Osteoblast (primary cell): ENCODE data around the gene MLN. TPM values are rescaled to one million over a fixed set of nuclear protein-coding genes. Genes with fewer than 3 reads are reported as not detected.

ENCODE experiments used
- DNase-seq: peaks from one replicate; pipeline ENCODE4 v3.0.0; 2011; ENCODE audit warnings: low spot score, mixed read lengths; ENCODE audit not compliant: insufficient read length; ENCODE audit errors: missing footprints
- H2AFZ ChIP-seq: 2 replicates; pipeline ENCODE4 v1.6.0; 2011; ENCODE audit warnings: mild to moderate bottlenecking, low read length
- H3K27ac ChIP-seq: 2 replicates; pipeline ENCODE4 v1.5.1; 2011; ENCODE audit warnings: mild to moderate bottlenecking, low read depth, low read length, moderate library complexity
- H3K27me3 ChIP-seq: 2 replicates; pipeline ENCODE4 v1.6.0; 2012; ENCODE audit warnings: mild to moderate bottlenecking, control low read depth, inconsistent platforms, low read length, moderate library complexity; ENCODE audit not compliant: insufficient read depth
- H3K36me3 ChIP-seq: 2 replicates; pipeline ENCODE4 v1.5.1; 2011; ENCODE audit warnings: mild to moderate bottlenecking, low read length, control low read depth, moderate library complexity; ENCODE audit not compliant: insufficient read depth
- H3K4me1 ChIP-seq: 2 replicates; pipeline ENCODE4 v1.5.1; 2011; ENCODE audit warnings: mild to moderate bottlenecking, low read length, control low read depth, moderate library complexity; ENCODE audit not compliant: insufficient read depth
- H3K4me2 ChIP-seq: 2 replicates; pipeline ENCODE4 v1.6.0; 2011; ENCODE audit warnings: mild to moderate bottlenecking, low read length; ENCODE audit not compliant: insufficient read depth
- H3K4me3 ChIP-seq: fragments of 200-600 bp; sonication (generic); 3 replicates; pipeline ENCODE4 v1.5.1; 2012; ENCODE audit warnings: mild to moderate bottlenecking, low read length, inconsistent platforms; ENCODE audit not compliant: insufficient read depth
- H3K79me2 ChIP-seq: 2 replicates; pipeline ENCODE4 v1.6.0; 2012; ENCODE audit warnings: mild to moderate bottlenecking, low read length, control low read depth, inconsistent platforms; ENCODE audit not compliant: insufficient read depth
- H3K9me3 ChIP-seq: 2 replicates; pipeline ENCODE4 v1.5.1; 2011; ENCODE audit warnings: low read depth, low read length, control low read depth
- H4K20me1 ChIP-seq: 2 replicates; pipeline ENCODE4 v1.6.0; 2012; ENCODE audit warnings: mild to moderate bottlenecking, low read length, control low read depth; ENCODE audit not compliant: insufficient read depth
- total RNA-seq: library from RNA; depleted of rRNA; stranded (reverse); fragments of >200 nt; gene quantifications from 2 replicates; pipeline ENCODE4 v1.2.3, GENCODE V29; 2012
- TF ChIP-seq, protein P1 (sequence below): IDR thresholded peaks from 2 replicates; pipeline ENCODE4 v1.5.1; 2011; ENCODE audit warnings: mild to moderate bottlenecking, low read depth, low read length, moderate library complexity; ENCODE audit errors: extremely low read depth

The MLN gene, protein sequence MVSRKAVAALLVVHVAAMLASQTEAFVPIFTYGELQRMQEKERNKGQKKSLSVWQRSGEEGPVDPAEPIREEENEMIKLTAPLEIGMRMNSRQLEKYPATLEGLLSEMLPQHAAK
- not detected in 2 replicates for total RNA-seq

DNA sequence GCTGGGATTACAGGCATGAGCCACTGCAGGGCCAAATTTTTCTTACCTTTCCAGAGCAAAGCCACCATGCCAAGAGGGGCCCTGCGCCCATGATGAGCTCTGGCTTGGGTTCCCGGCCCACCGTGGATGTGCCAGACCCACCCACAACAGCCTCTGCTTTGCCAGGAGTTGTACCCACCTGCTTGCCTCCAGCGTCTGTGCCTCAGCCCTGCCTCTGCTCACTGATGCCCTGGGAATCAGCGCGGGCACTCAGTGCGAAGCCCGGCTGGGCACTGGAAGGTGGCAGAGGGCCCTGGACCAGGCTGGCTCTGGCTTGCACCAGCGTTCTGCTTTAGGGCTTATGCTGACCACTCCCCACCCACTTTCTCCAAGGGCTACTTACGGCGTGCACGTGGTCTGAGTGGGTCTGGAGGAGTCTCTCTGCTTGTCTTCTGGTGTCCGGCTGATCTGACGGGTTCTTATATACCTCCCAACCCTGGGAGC lies at the start of gene MLN:
MLN (minus strand) TSS at position 433 of the 483 bp plus-strand sequence. CDS start 2,840 bp downstream, outside the sequence.
- peak; percentile 3 for DNase-seq
- peaks cover 9% of the 10 kb centered on the region for H3K4me1 ChIP-seq
- no peak within 1 kb of the TSS for H3K4me2 ChIP-seq
- no peaks in the 10 kb centered on the region for H3K79me2 ChIP-seq
- no peaks in the 10 kb centered on the region for H3K36me3 ChIP-seq
- TF ChIP-seq, protein P1, sequence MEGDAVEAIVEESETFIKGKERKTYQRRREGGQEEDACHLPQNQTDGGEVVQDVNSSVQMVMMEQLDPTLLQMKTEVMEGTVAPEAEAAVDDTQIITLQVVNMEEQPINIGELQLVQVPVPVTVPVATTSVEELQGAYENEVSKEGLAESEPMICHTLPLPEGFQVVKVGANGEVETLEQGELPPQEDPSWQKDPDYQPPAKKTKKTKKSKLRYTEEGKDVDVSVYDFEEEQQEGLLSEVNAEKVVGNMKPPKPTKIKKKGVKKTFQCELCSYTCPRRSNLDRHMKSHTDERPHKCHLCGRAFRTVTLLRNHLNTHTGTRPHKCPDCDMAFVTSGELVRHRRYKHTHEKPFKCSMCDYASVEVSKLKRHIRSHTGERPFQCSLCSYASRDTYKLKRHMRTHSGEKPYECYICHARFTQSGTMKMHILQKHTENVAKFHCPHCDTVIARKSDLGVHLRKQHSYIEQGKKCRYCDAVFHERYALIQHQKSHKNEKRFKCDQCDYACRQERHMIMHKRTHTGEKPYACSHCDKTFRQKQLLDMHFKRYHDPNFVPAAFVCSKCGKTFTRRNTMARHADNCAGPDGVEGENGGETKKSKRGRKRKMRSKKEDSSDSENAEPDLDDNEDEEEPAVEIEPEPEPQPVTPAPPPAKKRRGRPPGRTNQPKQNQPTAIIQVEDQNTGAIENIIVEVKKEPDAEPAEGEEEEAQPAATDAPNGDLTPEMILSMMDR, result no peak
- H3K9me3 ChIP-seq, result no peaks in the 10 kb centered on the region
- peaks cover 29% of the 10 kb centered on the region for H3K27me3 ChIP-seq
- no peak within 1 kb of the TSS for H3K4me3 ChIP-seq
- H2AFZ ChIP-seq, result no peak within 1 kb of the TSS
- no peaks in the 10 kb centered on the region for H4K20me1 ChIP-seq
- no peak within 1 kb of the TSS for H3K27ac ChIP-seq

DNA sequence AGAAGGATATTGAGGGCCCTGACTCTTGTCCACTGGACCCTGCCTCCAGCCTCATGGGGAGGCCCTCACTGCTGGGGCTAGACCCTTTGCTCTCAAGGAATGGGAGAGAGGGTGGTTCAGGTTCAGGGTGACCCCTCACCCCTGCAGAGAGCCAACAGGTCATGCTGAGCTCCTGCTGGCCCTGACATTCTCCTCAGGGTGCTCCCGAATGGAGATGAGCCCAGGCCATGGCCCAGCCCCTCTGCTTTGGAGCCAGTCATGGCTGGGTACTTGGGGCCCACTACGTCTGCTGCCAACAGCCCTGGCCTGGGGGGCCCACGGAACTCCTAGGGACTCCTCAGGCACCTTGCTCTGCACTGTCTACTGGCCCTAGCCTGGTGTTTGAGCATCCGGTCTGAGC lies 49.2 kb upstream of the MLN start:
- Histone ChIP-seq H3K36me3 (no peaks in the 10 kb centered on the region), H2AFZ (no peak overlapping the region), H3K79me2 (no peaks in the 10 kb centered on the region), H4K20me1 (no peaks in the 10 kb centered on the region), H3K4me3 (no peak overlapping the region), H3K4me1 (peaks cover 13% of the 10 kb centered on the region), H3K4me2 (no peak overlapping the region), H3K9me3 (no peaks in the 10 kb centered on the region), H3K27ac (no peak overlapping the region), H3K27me3 (no peaks in the 10 kb centered on the region)
- DNase-seq, result peak; percentile 75
- TF ChIP-seq, protein P1, result no peak

DNA sequence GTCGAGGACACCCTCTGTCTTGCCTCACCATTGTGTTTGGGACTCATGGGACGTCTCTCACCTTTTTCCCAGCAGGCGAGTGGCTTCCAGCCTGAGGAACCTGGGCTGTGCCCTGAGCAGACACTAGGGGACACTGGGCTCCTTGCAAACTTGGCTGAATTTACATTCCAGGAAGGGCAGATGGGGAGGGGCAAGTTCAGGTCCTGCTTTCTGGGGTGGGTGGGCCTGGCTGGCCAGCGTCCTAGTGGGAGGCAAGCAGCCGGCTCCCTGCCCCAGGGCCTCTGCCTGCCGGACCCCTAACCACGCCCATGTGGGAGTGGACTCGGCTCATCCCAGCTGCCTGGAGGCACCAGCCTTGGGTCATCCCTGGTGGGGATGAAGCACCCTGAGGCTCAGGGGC lies 48.2 kb upstream of the MLN start:
- H3K27me3 ChIP-seq, result no peaks in the 10 kb centered on the region
- H4K20me1 ChIP-seq, result no peaks in the 10 kb centered on the region
- DNase-seq, result peak; percentile 80
- no peak overlapping the region for H3K27ac ChIP-seq
- no peak overlapping the region for H3K4me2 ChIP-seq
- H3K4me1 ChIP-seq, result peaks cover 2% of the 10 kb centered on the region
- H3K79me2 ChIP-seq, result no peaks in the 10 kb centered on the region
- no peak overlapping the region for H2AFZ ChIP-seq
- H3K36me3 ChIP-seq, result no peaks in the 10 kb centered on the region
- TF ChIP-seq, protein P1, result peak; percentile 50
- no peak overlapping the region for H3K4me3 ChIP-seq
- H3K9me3 ChIP-seq, result no peaks in the 10 kb centered on the region

DNA sequence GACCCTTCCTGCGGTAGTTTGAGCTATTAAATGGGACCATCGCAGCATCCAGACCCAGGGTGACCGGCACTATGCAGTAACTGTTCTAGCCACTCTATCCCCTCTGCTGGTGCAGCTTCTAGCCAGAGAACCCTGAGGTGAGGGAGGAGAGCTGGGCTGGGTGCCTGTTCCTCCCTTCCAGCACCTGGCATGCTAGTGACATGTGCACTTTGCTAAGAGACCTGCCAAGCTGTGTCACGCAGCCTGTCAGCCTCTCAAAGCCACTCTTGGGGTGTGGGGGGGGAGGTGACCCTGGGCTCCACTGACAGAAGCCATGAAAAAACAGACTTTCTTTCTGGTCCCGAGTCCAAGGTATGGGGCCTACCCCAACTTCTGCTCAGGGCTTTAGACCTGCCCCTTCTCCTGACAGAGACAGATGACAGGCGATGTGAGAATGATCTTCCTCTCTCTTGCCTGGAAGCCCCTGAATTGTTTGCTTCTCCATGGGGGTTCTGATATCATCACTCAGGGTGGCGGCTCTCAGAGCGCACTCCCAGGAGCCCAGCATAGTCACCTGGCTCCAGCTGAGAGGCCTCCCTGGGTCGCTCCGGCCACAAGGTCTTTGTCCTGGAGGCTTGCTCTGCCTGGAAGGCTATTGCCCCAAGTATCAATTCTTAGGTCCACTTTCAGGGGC lies 47.2 kb upstream of the MLN start:
- H4K20me1 ChIP-seq, result no peaks in the 10 kb centered on the region
- no peaks in the 10 kb centered on the region for H3K79me2 ChIP-seq
- H3K27ac ChIP-seq, result no peak overlapping the region
- TF ChIP-seq, protein P1, result no peak
- no peak overlapping the region for H3K4me3 ChIP-seq
- no peak overlapping the region for H2AFZ ChIP-seq
- no peaks in the 10 kb centered on the region for H3K4me1 ChIP-seq
- no peaks in the 10 kb centered on the region for H3K9me3 ChIP-seq
- peak; percentile 42 for DNase-seq
- no peak overlapping the region for H3K4me2 ChIP-seq
- no peaks in the 10 kb centered on the region for H3K27me3 ChIP-seq
- H3K36me3 ChIP-seq, result no peaks in the 10 kb centered on the region
